ENCODE data around the gene UBR1.

The UBR1 gene

DNA sequence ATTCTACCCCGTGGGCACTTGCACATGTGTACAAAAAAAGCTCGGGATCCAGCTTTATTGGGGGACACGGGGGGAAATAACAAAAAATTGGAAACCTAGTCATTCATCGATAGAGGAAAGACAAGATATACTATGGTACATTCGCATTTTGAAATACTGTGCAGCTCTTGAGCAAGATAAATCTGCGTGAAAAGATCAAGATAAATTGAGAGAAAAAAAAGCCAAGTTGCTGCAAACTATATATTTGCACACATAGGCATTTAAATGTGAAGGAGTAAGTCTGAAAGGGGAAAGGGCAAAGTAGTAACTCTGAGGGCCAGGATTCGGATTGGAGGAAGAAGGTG is 620 bp upstream of the UBR1 start:
- no peak for DNase-seq

DNA sequence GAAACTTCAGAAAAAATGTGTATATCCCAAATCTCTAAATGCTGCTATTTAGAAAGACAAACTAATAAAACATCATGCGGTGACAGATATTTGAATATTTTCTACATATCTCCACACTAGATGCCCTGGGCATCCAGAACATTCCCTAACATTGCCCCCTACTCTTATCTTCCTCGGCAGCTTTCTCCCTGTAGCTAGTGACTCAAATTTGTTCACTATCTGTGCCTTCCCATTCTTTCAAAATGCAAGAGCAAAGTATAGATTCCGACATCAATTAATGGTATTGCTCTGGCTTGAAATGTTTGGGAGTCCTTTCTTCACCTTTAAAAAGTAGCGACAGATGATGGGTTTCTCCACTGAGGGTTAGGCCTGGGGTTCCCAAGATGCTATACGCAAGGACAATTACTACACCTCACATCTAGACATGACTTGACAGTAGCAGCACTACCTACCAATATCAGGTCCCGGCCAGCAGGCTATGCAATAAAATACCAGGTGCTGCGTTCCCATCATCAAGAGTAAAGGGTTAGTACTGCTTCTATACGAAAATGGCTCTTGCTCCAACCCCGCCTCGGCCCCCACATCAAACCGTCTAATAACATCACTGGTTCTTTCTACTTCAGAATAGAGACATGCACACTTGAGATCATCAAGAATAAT is 631 bp downstream of the UBR1 start:
- DNase-seq: no peak

DNA sequence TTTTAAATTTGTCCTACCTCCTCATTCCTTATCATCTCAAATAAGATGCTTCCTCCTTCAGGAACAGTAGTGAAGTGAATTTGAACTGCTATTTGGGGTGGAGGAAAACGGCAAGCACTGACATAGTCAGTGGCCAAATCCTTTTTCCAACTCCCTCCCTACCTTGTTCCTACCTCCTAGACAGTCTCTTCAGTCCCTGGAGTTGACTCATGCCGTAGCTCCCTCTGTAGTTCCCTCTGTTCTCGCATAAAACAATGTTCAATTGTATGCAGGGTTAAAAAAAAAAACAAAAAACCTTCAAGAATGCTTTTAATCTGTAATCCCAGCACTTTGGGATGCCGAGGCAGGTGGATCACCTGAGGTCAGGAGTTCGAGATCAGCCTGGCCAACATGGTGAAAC is 1.4 kb downstream of the UBR1 start:
- no peak for DNase-seq

DNA sequence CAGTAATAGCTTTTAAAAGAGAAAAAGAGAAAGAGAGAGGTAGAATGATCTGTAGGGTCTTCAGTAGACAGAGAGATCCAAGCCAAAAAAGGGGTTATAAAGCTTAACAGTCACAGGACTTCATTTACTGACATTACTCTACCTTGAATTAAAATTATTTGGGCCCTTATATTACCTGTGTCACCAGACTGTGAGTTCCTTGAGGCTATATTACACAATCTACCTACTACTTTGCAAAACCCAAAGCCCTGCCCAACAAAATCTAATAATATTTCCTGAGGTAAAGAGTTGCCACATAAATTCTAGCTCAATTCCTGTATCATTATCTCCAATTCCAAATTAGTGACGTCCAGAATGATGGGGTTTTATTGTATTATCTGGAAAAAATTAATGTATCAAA is 1.9 kb downstream of the UBR1 start:
- no peak for DNase-seq

DNA sequence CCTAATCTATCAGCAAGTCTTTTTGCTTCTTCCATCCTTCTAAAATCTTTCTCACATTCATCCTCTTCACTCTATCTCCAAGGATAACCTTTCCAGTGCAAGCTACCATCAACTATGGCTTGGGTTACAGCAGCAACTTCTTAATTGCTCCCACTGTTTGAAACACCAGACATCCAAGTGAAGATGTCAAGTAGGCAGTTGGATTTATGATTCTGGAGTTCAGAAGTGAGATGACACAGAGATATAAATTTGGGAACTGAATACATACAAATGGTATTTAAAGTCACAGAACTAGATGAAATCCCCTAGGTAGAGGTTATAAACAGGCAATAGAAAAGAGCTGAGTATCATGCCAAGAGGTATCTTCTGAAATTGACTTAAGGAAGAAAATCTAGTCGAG is 3.7 kb downstream of the UBR1 start:
- no peak for DNase-seq

DNA sequence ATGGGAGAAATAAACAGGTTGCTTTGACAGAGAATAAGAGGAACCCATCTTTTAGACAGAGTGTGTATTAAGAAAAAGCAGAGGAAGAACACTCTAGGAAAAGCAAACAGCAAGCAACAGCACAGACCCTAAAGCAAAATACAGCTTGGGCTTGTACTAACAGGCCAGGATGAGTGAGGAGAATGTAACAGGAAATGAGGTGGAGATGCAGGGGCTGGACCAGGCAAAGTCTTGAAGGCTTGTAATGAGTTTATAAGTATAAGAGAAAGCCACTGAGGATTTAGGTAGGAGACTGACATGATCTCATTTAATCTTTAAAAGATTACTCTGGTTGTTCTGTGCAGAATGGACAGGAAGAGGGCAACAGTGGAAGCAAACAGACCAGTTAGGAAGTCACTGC is 4.9 kb downstream of the UBR1 start:
- DNase-seq: no peak

DNA sequence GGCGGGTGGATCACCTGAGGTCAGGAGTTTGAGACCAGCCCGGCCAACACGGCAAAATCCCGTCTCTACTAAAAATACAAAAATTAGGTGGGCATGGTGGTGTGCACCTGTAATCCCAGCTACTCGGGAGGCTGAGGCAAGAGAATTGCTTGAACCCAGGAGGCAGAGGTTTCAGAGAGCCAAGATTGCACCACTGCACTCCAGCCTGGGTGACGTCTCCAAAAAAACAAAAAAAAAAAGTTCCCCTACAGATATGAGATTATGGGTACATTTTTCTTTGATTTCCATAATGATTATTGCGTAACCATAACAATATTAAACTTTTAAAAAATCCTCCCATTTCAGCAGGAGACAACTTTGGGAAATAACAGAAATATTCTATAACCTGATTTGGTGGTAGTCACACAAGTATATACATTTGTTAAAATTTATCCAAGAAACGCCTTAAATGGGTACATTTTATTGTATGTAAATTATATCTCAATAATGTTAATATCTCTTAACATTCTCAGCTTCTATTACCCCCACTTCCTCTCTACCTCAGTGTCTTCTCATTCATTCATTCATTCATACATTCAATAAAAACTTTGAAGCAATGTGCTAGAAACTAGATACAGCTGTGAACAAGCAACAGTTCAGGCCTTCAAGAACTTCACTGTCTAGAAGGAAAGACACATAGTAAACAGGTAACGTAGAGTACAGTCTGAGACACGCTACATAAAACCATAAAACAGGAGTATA is 6.6 kb downstream of the UBR1 start:
- no peak for DNase-seq

DNA sequence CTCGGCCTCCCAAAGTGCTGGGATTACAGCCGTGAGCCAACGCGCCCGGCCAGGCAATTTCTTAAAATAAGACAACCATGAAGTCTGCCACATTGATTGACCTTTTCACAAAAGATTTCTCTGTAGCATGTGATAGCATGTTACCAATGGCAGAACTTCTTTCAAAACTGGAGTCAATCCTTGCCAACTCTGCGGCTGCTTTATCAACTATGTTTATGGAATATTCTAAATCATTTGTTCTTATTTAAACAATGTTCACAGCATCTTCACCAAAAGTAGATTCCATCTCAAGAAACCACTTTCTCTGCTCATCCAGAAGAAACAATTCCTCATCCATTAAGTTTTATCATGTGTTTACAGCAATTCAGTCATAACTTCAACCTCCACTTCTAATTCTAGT is 9.4 kb downstream of the UBR1 start:
- no peak for DNase-seq

DNA sequence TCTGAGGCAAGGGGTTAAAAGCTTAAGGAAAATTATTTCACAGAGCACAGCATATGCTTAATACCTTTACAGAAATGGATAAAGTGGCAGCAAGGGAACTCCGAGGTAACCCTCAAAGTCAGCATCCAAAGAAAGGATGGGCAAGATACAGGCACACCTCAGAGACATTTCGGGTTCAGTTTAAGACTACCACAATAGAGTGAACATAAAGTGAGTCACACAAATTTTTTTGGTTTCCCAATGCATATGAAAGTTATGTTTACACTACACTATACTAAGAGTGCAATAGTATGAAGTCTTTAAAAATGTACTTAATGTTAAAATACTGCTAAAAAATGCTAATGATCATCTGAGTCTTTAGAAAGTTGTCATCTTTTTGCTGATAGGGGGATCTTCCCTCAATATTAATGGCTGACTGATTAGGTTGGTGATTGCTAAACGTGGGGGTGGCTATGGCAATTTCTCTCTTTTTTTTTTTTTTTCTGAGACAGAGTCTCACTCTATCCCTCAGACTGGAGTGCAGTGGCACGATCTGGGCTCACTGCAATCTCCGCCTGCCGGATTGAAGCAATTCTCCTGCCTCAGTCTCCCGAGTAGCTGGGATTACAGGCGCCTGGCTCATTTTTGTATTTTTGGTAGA is 10.0 kb downstream of the UBR1 start:
- DNase-seq: peak; percentile 71

DNA sequence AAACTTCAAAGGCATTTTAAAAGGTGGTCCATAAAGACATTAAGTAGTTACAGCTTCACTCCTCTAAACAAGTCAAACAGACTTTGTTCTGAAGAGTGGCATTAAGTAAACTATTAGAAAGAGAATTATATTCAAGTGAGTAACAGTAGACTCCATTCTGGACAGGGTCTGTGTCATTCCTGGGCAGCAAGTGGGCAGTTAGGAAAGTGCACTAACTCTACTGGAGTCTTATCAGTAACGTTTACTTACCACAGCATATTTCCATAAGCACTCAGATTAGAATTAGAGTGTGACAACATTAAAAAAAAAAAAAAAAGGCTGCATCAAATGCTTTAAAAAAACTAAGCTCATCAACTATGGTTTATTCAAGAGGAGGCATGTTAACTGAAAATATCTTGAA is 10.6 kb downstream of the UBR1 start:
- no peak for DNase-seq

DNA sequence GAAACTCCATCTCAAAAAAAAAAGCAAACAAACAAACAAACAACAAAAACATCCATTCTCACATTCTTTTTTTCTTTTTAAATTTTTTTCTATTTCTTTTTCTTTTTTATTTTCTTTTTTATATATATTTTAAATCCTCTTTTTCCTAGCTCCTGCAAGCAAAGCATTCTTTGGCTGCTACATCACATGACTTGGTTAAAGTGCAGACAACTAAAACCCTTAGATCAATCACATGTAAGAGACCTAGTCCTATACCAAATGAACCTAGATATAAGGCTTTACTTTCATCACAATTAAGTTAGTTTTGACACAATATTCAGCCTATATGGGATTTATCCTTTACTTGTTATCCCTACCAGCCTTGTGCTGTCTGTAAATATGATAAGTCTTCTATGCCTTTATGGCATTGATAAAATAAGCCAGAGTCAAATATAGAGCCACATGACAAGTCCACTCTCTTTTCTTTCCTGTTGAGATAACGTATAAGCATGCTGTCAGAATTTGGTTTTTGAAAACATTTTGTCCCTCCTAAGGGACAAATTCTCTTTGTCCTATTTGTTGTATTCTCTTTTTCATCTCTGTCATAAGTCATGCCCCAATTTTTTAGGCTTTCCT is 11.3 kb downstream of the UBR1 start:
- no peak for DNase-seq

DNA sequence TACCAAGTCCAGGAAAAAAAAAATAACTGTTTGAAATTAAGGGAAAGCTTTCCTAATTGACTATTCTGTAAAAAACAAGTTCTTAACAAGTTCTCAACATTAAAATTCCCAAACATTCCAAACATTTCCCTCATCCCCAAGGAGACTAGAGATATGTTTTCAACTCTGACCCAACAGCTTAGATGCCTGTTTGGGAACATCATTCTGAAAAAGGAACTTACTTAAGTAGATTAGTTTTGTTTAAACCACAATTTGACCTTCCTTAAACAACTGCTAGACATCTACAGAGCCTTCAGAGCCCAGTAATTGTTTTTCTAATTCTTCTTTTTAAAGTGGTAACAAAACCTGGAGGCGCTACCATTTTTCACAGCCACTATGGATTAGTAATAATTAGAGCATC is 12.8 kb downstream of the UBR1 start:
- DNase-seq: peak; percentile 68

DNA sequence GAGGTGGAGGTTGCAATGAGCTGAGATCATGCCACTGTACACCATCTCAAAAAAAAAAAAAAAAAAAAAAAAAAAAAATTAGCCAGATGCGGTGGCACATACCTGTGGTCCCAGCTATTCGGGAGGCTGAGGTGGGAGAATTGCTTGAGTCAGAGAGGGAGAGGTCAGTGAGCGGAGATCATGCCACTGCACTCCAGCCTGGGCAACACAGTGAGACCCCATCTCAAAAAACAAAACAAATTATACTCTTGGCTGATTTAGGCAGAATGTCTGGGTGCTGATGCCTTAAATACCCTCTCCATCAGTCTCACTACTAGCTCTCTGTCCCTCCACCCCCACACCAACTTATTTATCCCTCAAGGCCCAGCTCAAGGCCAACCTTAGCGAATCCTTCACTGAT is 14.0 kb downstream of the UBR1 start:
- DNase-seq: no peak

DNA sequence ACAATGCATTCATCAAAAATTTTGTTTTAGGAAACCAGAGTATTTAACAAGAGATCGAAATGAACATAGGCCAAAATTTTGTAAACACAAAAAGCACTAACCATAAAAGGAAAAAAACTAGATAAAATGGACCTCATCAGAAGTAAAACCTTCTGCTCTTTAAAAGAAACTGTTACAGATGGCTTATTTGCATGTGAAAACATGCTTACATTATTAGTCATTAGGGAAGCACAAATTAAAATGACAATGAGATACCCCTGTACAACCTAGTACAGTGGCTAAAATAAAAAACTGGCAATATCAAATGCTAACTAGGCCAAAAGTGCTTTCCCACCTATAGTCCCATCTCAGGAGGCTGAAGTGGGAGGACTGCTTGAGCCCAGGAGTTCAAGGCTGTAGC is 19.3 kb downstream of the UBR1 start:
- peak; percentile 36 for DNase-seq

DNA sequence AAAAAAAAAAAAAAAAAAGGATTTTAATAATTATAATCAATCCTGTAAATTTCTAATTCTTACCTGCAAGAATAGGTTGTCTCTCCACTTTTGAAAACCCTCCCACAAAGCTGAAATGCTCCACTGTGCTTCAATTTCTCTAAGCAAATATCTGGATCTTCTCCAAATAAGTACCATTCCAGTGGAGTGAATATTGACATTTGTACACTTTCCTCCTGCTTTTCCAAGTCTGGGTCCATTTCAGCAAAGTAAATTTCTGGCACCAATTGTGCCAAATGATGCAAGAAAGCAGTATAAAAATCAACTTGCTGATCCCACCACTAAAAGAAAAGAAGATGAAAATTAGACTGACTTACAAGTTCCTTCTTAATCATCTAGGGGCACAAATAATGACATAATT is 19.9 kb downstream of the UBR1 start:
- no peak for DNase-seq

DNA sequence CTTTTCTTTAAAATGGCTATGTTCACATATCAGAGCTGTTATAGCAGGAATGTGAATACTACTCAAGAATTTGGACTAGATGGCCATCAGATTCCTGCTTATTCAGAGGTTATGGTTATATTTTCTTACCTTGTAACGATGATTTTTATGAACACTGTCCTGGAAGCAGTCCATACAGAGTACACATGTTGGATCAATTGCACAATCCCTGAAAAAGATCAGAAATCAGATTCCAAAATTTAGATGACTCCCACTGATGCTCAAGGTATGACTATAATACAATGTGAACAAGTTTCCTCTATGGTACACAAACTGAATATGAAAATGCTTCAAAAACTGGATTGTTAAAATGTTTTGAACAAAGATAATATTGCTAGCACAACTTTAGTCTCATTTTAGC is 23.3 kb downstream of the UBR1 start:
- no peak for DNase-seq

DNA sequence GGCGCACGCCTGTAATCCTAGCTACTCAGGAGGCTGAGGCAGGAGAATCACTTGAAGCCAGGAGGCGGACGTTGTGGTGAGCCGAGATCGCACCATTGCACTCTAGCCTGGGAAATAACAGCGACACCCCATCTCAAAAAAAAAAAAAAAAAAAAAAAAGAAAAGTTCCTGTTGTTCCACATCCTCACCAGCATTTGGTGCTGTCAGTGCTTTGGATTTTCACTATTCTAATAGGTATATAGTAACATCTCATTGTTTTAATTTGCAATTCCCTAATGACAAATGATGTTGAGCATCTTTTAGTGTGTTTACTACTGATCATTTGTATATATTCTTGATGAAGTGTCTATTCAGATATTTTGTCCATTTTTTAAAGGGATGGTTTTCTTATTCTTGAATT is 24.6 kb downstream of the UBR1 start:
- no peak for DNase-seq

DNA sequence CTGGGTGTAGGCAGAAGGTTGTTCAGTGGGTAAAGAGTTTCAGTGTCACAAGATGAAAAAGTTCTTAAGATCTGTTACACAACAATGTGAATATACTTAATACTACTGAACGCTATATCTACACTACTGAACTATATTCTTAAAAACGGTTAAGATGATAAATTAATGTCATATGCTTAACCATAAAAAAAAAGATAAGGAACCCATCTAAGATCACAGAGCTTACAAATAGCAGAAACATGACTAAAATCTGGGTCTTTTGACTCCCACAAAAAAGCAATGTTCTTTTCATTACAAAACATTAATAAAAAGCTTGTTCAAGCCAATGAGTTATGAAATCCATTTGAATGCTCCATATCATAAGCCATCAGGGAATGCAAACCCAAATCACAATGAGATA is 34.4 kb downstream of the UBR1 start:
- DNase-seq: no peak

DNA sequence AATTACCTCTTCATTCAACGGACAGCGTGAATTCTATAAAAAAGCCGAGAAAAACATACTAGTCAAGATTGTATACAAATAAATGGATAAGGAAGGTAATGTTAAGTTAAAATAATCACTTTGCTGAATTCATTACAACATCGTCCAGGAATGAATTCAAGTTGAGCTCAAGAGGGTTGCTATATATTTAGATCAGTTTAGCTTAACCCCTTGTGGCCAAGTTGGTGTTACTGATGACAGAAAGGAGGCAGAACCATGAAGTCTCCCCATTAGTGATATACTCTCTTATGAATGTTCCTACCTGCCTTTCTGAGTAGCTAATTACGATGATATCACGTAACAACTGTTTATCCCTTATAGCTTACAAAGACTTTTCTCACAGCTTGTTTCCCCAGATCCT is 34.9 kb downstream of the UBR1 start:
- DNase-seq: no peak

DNA sequence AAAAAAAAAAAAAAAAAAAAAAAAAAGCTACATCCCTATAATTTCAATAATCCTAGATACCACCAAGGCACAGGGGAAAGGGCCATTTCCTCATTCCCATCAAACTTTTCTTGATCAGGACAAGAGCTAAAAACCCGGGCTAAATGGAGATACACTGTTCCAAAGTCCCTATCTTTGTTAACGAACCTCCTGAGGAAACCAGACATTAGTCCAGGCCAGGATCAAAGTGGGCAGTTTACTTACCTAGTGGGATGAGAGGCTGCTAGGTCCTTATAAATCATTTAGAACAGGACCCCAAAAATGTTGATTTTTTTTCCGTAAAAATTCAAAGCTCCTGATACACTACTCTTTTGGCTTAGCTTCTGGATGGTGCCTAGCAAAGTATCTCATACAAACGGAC is 35.6 kb downstream of the UBR1 start:
- no peak for DNase-seq

DNA sequence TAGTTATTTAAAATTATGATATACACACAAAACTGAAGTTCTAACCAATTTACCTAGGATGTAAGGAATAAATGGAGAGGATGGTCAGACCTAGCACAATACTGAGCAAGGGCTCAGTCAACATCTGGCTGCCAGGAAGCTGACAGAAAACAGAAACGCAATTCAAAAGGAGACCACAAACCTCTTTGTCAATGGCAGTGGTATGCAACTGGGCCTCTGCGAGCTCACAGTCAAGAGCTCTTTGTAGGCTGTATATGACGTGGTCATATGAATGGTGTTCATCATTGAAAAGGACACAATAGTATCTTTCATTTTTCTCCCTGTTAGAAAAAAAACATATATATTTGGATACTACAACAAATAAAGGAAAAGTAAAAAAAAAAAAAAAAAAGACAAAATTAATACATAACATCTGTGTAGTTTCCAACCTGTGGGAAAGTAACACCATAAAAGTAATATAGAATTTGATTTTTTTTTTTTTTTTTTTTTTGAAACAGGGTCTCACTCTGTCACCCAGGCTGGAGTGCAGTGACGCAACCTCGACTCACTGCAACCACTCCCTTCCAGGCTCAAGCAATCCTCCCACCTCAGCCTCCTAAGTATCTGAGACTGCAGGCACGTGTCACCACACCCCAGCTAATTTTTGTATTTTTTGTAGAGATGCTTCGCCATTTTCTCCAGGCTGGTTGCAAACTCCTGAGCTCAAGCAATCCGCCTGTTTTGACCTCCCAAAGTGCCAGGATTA is 37.9 kb downstream of the UBR1 start:
- DNase-seq: no peak

DNA sequence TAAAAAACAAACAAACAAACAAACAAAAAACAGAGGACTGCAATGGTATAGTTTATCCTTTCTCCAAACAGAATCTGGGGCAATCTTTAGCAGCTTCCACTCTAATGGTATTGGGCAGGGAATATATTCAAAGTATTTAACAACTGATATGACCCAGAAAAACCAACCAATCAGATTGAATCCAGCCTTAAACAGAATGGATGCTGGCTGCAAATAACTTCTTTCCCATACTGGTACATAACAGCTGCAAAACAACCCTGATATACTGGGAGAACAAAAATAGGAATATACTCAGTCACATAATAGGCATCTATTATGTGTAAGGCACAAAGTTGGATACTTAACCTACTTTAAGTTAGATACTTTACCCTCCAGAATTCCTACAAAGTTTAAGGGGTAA is 49.1 kb downstream of the UBR1 start:
- no peak for DNase-seq

DNA sequence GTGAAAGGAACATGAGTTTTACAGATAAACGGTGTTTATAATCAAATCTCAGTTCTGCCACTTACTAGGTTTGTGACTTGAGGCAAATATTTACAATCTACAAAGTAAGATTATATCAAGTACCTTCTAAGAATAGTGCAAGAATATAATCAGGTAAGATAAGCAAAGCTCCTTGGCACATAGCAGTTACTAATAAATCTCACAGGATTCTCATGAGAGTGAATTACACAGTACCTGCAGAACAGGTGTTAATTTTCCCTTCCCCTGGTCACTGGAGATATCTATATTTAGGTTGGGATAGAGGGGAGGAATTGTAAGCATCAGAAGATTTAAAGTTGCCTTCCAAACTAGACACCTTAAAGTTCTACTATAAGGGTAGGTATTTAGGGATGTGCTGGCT is 53.0 kb downstream of the UBR1 start:
- DNase-seq: no peak

DNA sequence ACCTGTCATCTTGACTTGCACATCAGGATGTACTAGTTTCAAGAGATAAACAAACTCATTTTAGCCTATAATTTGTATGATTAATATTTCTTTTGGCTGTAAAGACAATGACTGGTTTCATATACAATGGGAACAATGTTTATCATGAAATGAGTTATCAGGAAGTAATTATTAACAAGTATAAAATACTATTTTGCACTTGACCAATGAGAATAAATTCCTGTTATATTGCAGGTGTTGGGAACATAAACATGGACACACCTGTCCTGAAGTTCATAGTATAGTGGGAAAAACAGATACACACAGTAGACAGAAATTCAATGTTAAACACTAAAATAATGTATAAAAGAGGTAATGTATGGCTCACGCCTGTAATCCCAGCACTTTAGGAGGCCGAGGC is 56.9 kb downstream of the UBR1 start:
- no peak for DNase-seq

All from HCEC 1CT (cell line).